Neural crest cell (in vitro differentiated cells): Measurements from ENCODE around the gene C10orf143. TPM values are rescaled to one million over a fixed set of nuclear protein-coding genes. Genes with fewer than 3 reads are reported as not detected.

Source experiments
- DNase-seq: peaks from one replicate; pipeline ENCODE4 v3.0.0; 2021; ENCODE audit warnings: low read depth, mixed read lengths, low spot score
- H3K27ac Mint-ChIP-seq: one replicate; pipeline ENCODE4 v1.8.0; 2021; ENCODE audit warnings: mild to moderate bottlenecking, mixed read lengths; ENCODE audit not compliant: unreplicated experiment
- H3K27me3 Mint-ChIP-seq: 2 replicates; pipeline ENCODE4 v1.8.0; 2021; ENCODE audit warnings: low read depth, mild to moderate bottlenecking, mixed read lengths
- H3K36me3 Mint-ChIP-seq: 2 replicates; pipeline ENCODE4 v1.8.0; 2021; ENCODE audit warnings: low read depth, mild to moderate bottlenecking, mixed read lengths
- H3K4me1 Mint-ChIP-seq: 2 replicates; pipeline ENCODE4 v1.8.0; 2021; ENCODE audit warnings: mixed read lengths
- H3K4me3 Mint-ChIP-seq: one replicate; pipeline ENCODE4 v1.8.0; 2021; ENCODE audit warnings: mild to moderate bottlenecking, mixed read lengths
- H3K9me3 Mint-ChIP-seq: 2 replicates; pipeline ENCODE4 v1.8.0; 2021; ENCODE audit warnings: mixed read lengths
- total RNA-seq: library from RNA; stranded (reverse); gene quantifications from 2 replicates; pipeline ENCODE4 v1.2.1, GENCODE V29; 2021
- TF ChIP-seq, protein P1 (sequence below): fragments of 200-600 bp; sonication (generic); conservative IDR thresholded peaks from 2 replicates; pipeline ENCODE4 v1.5.0; 2021; ENCODE audit warnings: antibody characterized with exemption, mild to moderate bottlenecking

Gene C10orf143
- total RNA-seq, 1 donor from 2014 or later, result 2.7 TPM

DNA sequence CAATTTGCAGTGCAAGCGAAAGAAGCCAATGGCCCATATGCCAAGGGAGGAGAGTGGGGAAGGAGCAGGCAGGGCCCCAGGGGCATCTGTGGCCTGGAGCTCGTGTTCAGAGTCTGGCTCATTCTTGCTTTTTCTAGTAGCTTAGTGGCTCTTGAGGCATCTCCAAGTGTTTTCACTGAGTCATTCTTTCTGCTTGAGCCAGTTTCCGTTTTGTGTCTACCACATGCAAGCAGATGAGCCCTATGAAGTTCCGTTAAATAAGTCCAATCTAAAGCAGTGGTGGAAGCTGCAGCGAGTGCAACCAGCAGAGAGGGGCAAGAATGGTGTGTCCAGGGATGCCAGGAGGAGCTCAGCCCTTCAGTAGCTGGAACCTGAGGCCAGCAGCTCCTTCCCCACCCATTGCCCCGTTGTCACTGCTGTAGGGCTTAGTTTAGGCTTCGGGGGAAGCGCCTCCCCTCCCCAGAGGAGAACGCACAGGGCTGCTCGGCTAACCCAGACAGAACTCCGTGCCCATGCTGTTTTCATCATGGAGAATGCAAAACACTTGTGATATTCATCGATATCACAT lies 89.2 kb downstream of the C10orf143 start:
- no peak for DNase-seq
- H3K4me1 Mint-ChIP-seq, result no peaks in the 10 kb centered on the region
- H3K27ac Mint-ChIP-seq, result no peak overlapping the region
- no peak overlapping the region for H3K4me3 Mint-ChIP-seq
- H3K9me3 Mint-ChIP-seq, result no peaks in the 10 kb centered on the region
- no peaks in the 10 kb centered on the region for H3K27me3 Mint-ChIP-seq
- TF ChIP-seq, protein P1, sequence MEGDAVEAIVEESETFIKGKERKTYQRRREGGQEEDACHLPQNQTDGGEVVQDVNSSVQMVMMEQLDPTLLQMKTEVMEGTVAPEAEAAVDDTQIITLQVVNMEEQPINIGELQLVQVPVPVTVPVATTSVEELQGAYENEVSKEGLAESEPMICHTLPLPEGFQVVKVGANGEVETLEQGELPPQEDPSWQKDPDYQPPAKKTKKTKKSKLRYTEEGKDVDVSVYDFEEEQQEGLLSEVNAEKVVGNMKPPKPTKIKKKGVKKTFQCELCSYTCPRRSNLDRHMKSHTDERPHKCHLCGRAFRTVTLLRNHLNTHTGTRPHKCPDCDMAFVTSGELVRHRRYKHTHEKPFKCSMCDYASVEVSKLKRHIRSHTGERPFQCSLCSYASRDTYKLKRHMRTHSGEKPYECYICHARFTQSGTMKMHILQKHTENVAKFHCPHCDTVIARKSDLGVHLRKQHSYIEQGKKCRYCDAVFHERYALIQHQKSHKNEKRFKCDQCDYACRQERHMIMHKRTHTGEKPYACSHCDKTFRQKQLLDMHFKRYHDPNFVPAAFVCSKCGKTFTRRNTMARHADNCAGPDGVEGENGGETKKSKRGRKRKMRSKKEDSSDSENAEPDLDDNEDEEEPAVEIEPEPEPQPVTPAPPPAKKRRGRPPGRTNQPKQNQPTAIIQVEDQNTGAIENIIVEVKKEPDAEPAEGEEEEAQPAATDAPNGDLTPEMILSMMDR, result no peak
- H3K36me3 Mint-ChIP-seq, result no peaks in the 10 kb centered on the region

- Mint-ChIP-seq H3K27me3 (no peaks in the 10 kb centered on the region), H3K4me3 (no peak overlapping the region), H3K4me1 (no peaks in the 10 kb centered on the region), H3K27ac (no peak overlapping the region), H3K9me3 (no peaks in the 10 kb centered on the region), H3K36me3 (no peaks in the 10 kb centered on the region)
- no peak for DNase-seq
- TF ChIP-seq, protein P1, result no peak
These were observed 89.8 kb downstream of the C10orf143 start for GRCh38 chr10:130020651-130021382.

DNA sequence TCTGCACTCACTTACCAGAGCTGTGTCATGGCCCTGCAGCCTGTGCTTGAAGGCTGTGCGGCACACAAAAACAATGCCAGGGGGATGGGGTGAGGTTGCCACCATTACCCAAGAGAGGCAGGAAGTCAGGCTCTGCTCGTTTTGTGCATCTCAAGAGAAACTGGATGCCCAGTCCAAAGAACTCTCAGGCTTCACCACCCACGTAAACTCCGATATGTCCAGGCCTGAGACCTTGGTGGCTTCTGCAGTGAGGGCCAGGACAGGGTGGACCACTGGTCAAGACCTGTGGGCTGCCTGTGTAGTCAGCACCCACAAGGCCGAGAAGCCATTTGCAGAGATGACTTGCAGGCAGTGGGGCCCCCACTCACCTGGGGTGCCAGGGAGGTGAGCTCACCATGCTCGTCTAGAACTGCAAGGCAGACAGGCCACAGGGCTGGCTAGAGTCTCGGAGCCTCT lies 91.9 kb downstream of the C10orf143 start:
- Mint-ChIP-seq H3K4me1 (peaks cover 5% of the 10 kb centered on the region), H3K4me3 (no peak overlapping the region), H3K27ac (no peak overlapping the region), H3K27me3 (peaks cover 2% of the 10 kb centered on the region), H3K36me3 (no peaks in the 10 kb centered on the region), H3K9me3 (no peaks in the 10 kb centered on the region)
- no peak for DNase-seq
- TF ChIP-seq, protein P1, result no peak

- H3K27me3 Mint-ChIP-seq, result peaks cover 2% of the 10 kb centered on the region
- no peak for DNase-seq
- H3K36me3 Mint-ChIP-seq, result no peaks in the 10 kb centered on the region
- no peaks in the 10 kb centered on the region for H3K9me3 Mint-ChIP-seq
- TF ChIP-seq, protein P1, result no peak
- no peak overlapping the region for H3K27ac Mint-ChIP-seq
- H3K4me1 Mint-ChIP-seq, result peaks cover 5% of the 10 kb centered on the region
- no peak overlapping the region for H3K4me3 Mint-ChIP-seq
These were observed 92.4 kb downstream of the C10orf143 start for GRCh38 chr10:130018265-130018664.

- Mint-ChIP-seq H3K27ac (no peak overlapping the region), H3K9me3 (no peaks in the 10 kb centered on the region), H3K27me3 (peaks cover 2% of the 10 kb centered on the region), H3K4me1 (peaks cover 6% of the 10 kb centered on the region), H3K4me3 (no peak overlapping the region), H3K36me3 (no peaks in the 10 kb centered on the region)
- no peak for DNase-seq
- TF ChIP-seq, protein P1, result no peak
These were observed 93.0 kb downstream of the C10orf143 start for GRCh38 chr10:130017631-130018022.
